H1 (cell line): ENCODE results near the gene SLC43A1. TPM values are rescaled to one million over a fixed set of nuclear protein-coding genes. Genes with fewer than 3 reads are reported as not detected.

Experiments used
- CTCF ChIA-PET: fragments of 300-600 bp; sonication (Branson Sonifier 250); formaldehyde crosslinking; loops from one replicate; lab custom pipeline; 2021; ENCODE audit not compliant: partially characterized antibody; lab: Charles Lee
- POLR2A ChIA-PET: fragments of 300-600 bp; sonication (Branson Sonifier 250); formaldehyde crosslinking; loops from one replicate; lab custom pipeline; 2021; ENCODE audit warnings: inconsistent platforms; ENCODE audit not compliant: partially characterized antibody; lab: Charles Lee
- DNase-seq, 2 experiments: peaks; one replicate each; pipeline versions ENCODE4 v3.0.0 to v3.0.0-alpha.2; 2010 to 2022; ENCODE audit warnings: low spot score in 2 of 2, low read depth in 1 of 2, mixed read lengths in 1 of 2
- FAIRE-seq: peaks from 2 replicates; lab custom pipeline; 2011; peaks lifted over from hg19 to GRCh38; lab: Jason Lieb, UNC
- H2AFZ ChIP-seq: 2 replicates; pipeline ENCODE4 v1.8.1; 2012; ENCODE audit warnings: low read length, inconsistent platforms
- H2AK5ac ChIP-seq: 2 replicates; pipeline ENCODE4 v1.6.1; 2013; ENCODE audit warnings: low read depth, low read length
- H2BK120ac ChIP-seq: replicated peaks from 2 replicates; pipeline ENCODE3; 2013; ENCODE audit warnings: low read depth, low read length, inconsistent platforms
- H2BK12ac ChIP-seq: 2 replicates; pipeline ENCODE4 v1.6.1; 2013; ENCODE audit warnings: low read depth, low read length
- H2BK15ac ChIP-seq: 2 replicates; pipeline ENCODE4 v1.6.1; 2013; ENCODE audit warnings: low read length
- H2BK20ac ChIP-seq: 2 replicates; pipeline ENCODE4 v1.6.1; 2013; ENCODE audit warnings: low read length
- H2BK5ac ChIP-seq: 2 replicates; pipeline ENCODE4 v1.6.1; 2013; ENCODE audit warnings: low read depth, low read length
- H3K14ac ChIP-seq: 2 replicates; pipeline ENCODE4 v1.6.1; 2013; ENCODE audit warnings: inconsistent platforms; ENCODE audit not compliant: insufficient read length
- H3K18ac ChIP-seq: 2 replicates; pipeline ENCODE4 v1.6.1; 2013; ENCODE audit warnings: low read length; ENCODE audit errors: extremely low read depth
- H3K23ac ChIP-seq: 2 replicates; pipeline ENCODE4 v1.6.1; 2013; ENCODE audit warnings: inconsistent platforms; ENCODE audit not compliant: insufficient read length
- H3K23me2 ChIP-seq: 2 replicates; pipeline ENCODE4 v1.6.1; 2013; ENCODE audit warnings: low read depth, low read length
- H3K27ac ChIP-seq: 2 replicates; pipeline ENCODE4 v1.6.1; 2011; ENCODE audit warnings: low read depth, low read length, inconsistent platforms
- H3K27me3 ChIP-seq, 4 experiments: replicated peaks in 1 of 4; 1 replicate in 1 of 4; 2 replicates in 3 of 4; pipeline versions ENCODE4 v1.6.1 to v1.8.1; 2011 to 2013; ENCODE audit warnings: low read length in 3 of 4, mild to moderate bottlenecking in 3 of 4, inconsistent platforms in 2 of 4, mixed read lengths in 2 of 4, moderate library complexity in 1 of 4; ENCODE audit not compliant: control insufficient read depth in 3 of 4, insufficient read depth in 3 of 4; ENCODE audit errors: extremely low read depth in 1 of 4
- H3K36me3 ChIP-seq, 4 experiments: 2 replicates each; pipeline versions ENCODE4 v1.6.1 to v1.8.1; 2011 to 2013; ENCODE audit warnings: mild to moderate bottlenecking in 4 of 4, low read length in 3 of 4, moderate library complexity in 2 of 4, control low read depth in 1 of 4, inconsistent platforms in 1 of 4; ENCODE audit not compliant: insufficient read depth in 4 of 4, control insufficient read depth in 2 of 4
- H3K4ac ChIP-seq: replicated peaks from 2 replicates; pipeline ENCODE3; 2013; ENCODE audit warnings: low read length, low read depth, mixed read lengths, inconsistent platforms; ENCODE audit not compliant: insufficient read length
- H3K4me1 ChIP-seq, 4 experiments: replicated peaks in 1 of 4; 1 replicate in 1 of 4; 2 replicates in 3 of 4; pipeline versions ENCODE4 v1.6.1 to v1.8.1; 2011 to 2013; ENCODE audit warnings: low read length in 3 of 4, inconsistent platforms in 2 of 4, mixed read lengths in 1 of 4; ENCODE audit not compliant: insufficient read depth in 4 of 4, control insufficient read depth in 3 of 4
- H3K4me2 ChIP-seq, 2 experiments: 2 replicates each; pipeline versions ENCODE4 v1.6.1 to v1.8.1; 2011 to 2013; ENCODE audit warnings: low read depth in 2 of 2, low read length in 2 of 2, control low read depth in 1 of 2, inconsistent platforms in 1 of 2, mild to moderate bottlenecking in 1 of 2; ENCODE audit not compliant: insufficient read depth in 1 of 2
- H3K4me3 ChIP-seq, 4 experiments: fragments of 200-600, 300-600 bp in 1 of 4; sonication (generic), shearing (Covaris generic), sonication (Bioruptor Twin) in 1 of 4; 2 replicates each; pipeline versions ENCODE4 v1.5.1 to v1.8.1; 2011 to 2016; ENCODE audit warnings: low read length in 4 of 4, low read depth in 3 of 4, control low read depth in 2 of 4, inconsistent platforms in 2 of 4, mild to moderate bottlenecking in 2 of 4, mixed read lengths in 1 of 4, moderate library complexity in 1 of 4; ENCODE audit not compliant: insufficient read depth in 2 of 4; ENCODE audit errors: extremely low read depth in 1 of 4
- H3K56ac ChIP-seq: replicated peaks from 2 replicates; pipeline ENCODE3; 2013; ENCODE audit warnings: low read depth, mild to moderate bottlenecking, mixed read lengths, low read length, inconsistent platforms; ENCODE audit not compliant: insufficient read length
- H3K79me1 ChIP-seq: 2 replicates; pipeline ENCODE4 v1.6.1; 2013; ENCODE audit warnings: low read depth, low read length, control low read depth
- H3K79me2 ChIP-seq, 2 experiments: 2 replicates each; pipeline versions ENCODE4 v1.6.1 to v1.8.1; 2012 to 2013; ENCODE audit warnings: low read length in 2 of 2, mild to moderate bottlenecking in 2 of 2, inconsistent platforms in 1 of 2; ENCODE audit not compliant: insufficient read depth in 2 of 2, control insufficient read depth in 1 of 2
- H3K9ac ChIP-seq, 4 experiments: replicated peaks in 1 of 4; 1 replicate in 1 of 4; 2 replicates in 3 of 4; pipeline versions ENCODE4 v1.6.1 to v1.8.1; 2011 to 2013; ENCODE audit warnings: low read depth in 3 of 4, low read length in 3 of 4, control low read depth in 2 of 4, mild to moderate bottlenecking in 2 of 4, moderate library complexity in 2 of 4, inconsistent platforms in 1 of 4; ENCODE audit errors: extremely low read depth in 1 of 4
- H3K9me3 ChIP-seq, 2 experiments: 2 replicates each; pipeline versions ENCODE4 v1.6.1 to v1.8.1; 2012 to 2013; ENCODE audit warnings: mild to moderate bottlenecking in 2 of 2, moderate library complexity in 2 of 2, control low read depth in 1 of 2, inconsistent platforms in 1 of 2, low read depth in 1 of 2, low read length in 1 of 2, mixed read lengths in 1 of 2; ENCODE audit not compliant: insufficient read depth in 2 of 2
- H4K20me1 ChIP-seq, 2 experiments: replicated peaks in 1 of 2; 2 replicates each; pipeline versions ENCODE3 to v1.8.1; 2011 to 2013; ENCODE audit warnings: inconsistent platforms in 2 of 2, low read length in 2 of 2, mild to moderate bottlenecking in 1 of 2; ENCODE audit not compliant: insufficient read depth in 2 of 2, control insufficient read depth in 1 of 2
- H4K5ac ChIP-seq: 2 replicates; pipeline ENCODE4 v1.6.1; 2013; ENCODE audit warnings: low read length, low read depth, mixed read lengths, inconsistent platforms; ENCODE audit not compliant: insufficient read length
- H4K8ac ChIP-seq: 2 replicates; pipeline ENCODE4 v1.8.0; 2013; ENCODE audit warnings: mild to moderate bottlenecking, moderate library complexity, low read length, inconsistent platforms; ENCODE audit not compliant: insufficient read depth; ENCODE audit errors: extremely low read depth
- H4K91ac ChIP-seq: replicated peaks from 2 replicates; pipeline ENCODE3; 2013; ENCODE audit warnings: low read length, mixed read lengths, inconsistent platforms; ENCODE audit not compliant: insufficient read length
- CHD2 ChIP-seq: IDR thresholded peaks from 2 replicates; pipeline ENCODE4 v1.6.1; 2012; ENCODE audit warnings: low read length, improper control_type of control experiment
- FOSL1 ChIP-seq: IDR thresholded peaks from 2 replicates; pipeline ENCODE4 v1.6.1; 2011; ENCODE audit warnings: mild to moderate bottlenecking, low read depth, low read length, moderate library complexity; ENCODE audit not compliant: insufficient read depth
- SUZ12 ChIP-seq: fragments of 200-600 bp; sonication (generic); IDR thresholded peaks from 2 replicates; pipeline ENCODE4 v1.6.1; 2012; ENCODE audit warnings: mild to moderate bottlenecking, inconsistent platforms, low read length, moderate library complexity, mixed read lengths
- WGBS, 2 experiments: shearing (Covaris generic) in 1 of 2; methylation state at CpG; one replicate each; pipeline versions ENCODE4 v1.1.6 to v1.1.7; 2013 to 2015; ENCODE audit warnings: low lambda C conversion rate in 2 of 2, mixed read lengths in 2 of 2, inconsistent platforms in 1 of 2, low coverage in 1 of 2, missing lambda C conversion rate in 1 of 2; ENCODE audit not compliant: insufficient replicate concordance in 2 of 2, insufficient coverage in 1 of 2, insufficient read length in 1 of 2; ENCODE audit errors: extremely low coverage in 1 of 2, missing lambda C conversion rate in 1 of 2; 5-methylcytosine and 5-hydroxymethylcytosine counted together
- polyA plus RNA-seq, 7 experiments: library from polyadenylated mRNA; depleted of rRNA in 3 of 7; stranded (reverse) in 5 of 7; unstranded in 2 of 7; fragments of >200 nt in 5 of 7; fragments of 200-250 nt in 2 of 7; gene quantifications; 1 replicate in 5 of 7; 2 replicates in 1 of 7; 4 replicates in 1 of 7; pipeline versions ENCODE4 v1.2.1 to v1.2.3, GENCODE V29; 2011 to 2013; ENCODE audit warnings: missing spikeins in 2 of 7, mixed read lengths in 2 of 7
- total RNA-seq: library from RNA; stranded (reverse); fragmentation: NEBNext Ultra II Directional; extraction: Animal tissue kit (Norgen Biotek cat#: 25700); gene quantifications from 2 replicates; pipeline ENCODE4 v1.2.1, GENCODE V29; 2021

The SLC43A1 gene
- total and polyA plus RNA-seq, 2 of the 8 experiments (the other 6 are each of a cell fraction or from before 2014, with no cell fraction given), result 34.5 to 58.0 TPM

GRCh38 chr11:57506522-57506921 lies 9.0 kb downstream of the SLC43A1 start:
- ChIA-PET POLR2A (interaction anchor here (1.2 to 3.0 kb wide), 4 partner anchors 9 to 181 kb away, joined by 3 to 26 read pairs (median 6); partner anchors contain the start of genes SLC43A1 and TNKS1BP1), CTCF (interaction anchor here (1.4 to 33.7 kb wide), 5 partner anchors 14 to 154 kb away, joined by 3 to 1146 read pairs (median 11); partner anchors contain the start of genes SLC43A1, SMTNL1 and TIMM10)
- H2AK5ac ChIP-seq, result no peak overlapping the region
- WGBS, 2 experiments, result 100% methylated on average over 1 of the region's 1 CpG; no CpG with 5 or more reads in 1 of the 2 experiments
- peaks cover 0 to 15% of the 10 kb centered on the region in 2 experiments; a peak in 2 of 4 replicates for H3K79me2 ChIP-seq
- no peak overlapping the region for H2BK5ac ChIP-seq
- H2BK12ac ChIP-seq, result no peak overlapping the region
- H3K36me3 ChIP-seq, result no peaks in the 10 kb centered on the region
- DNase-seq (no peak), FAIRE-seq (no peak)
- H4K20me1 ChIP-seq, result no peaks in the 10 kb centered on the region
- no peak overlapping the region for H4K5ac ChIP-seq
- H4K8ac ChIP-seq, result no peak overlapping the region
- no peak overlapping the region for H2BK120ac ChIP-seq
- no peak overlapping the region for H4K91ac ChIP-seq
- no peak overlapping the region for H3K4me2 ChIP-seq
- no peak overlapping the region for H3K14ac ChIP-seq
- no peak overlapping the region for H2BK20ac ChIP-seq
- no peaks in the 10 kb centered on the region for H3K9me3 ChIP-seq
- no peak overlapping the region for H3K9ac ChIP-seq
- H3K4me3 ChIP-seq, result no peak overlapping the region
- no peaks in the 10 kb centered on the region for H3K23me2 ChIP-seq
- H2BK15ac ChIP-seq, result no peak overlapping the region
- H3K4me1 ChIP-seq, result peaks cover 0 to 2% (median 0%) of the 10 kb centered on the region in 4 experiments; a peak in 2 of 7 replicates
- H3K18ac ChIP-seq, result no peak overlapping the region
- no peak overlapping the region for H3K23ac ChIP-seq
- no peaks in the 10 kb centered on the region for H3K27me3 ChIP-seq
- H3K79me1 ChIP-seq, result peaks cover 2% of the 10 kb centered on the region; the same call in 1 of the 2 replicates
- no peak overlapping the region for H3K56ac ChIP-seq
- no peak overlapping the region for H3K27ac ChIP-seq
- H2AFZ ChIP-seq, result no peak overlapping the region
- no peak overlapping the region for H3K4ac ChIP-seq
- TF ChIP-seq CHD2 (no peak), FOSL1 (no peak), SUZ12 (no peak)
